Activated T-helper 1 cell treated with anti-CD3 and anti-CD28 coated beads, Interleukin-12 subunit alpha, Interleukin-12 subunit beta, Interleukin-2, Interleukin-4 antibody, amounts not matched to agents 30 ng/mL and 10 ng/mL and 1 ng/mL, durations not matched to agents 14 hours and 24 hours and 36 hours (primary cell): ENCODE measurements around the gene LIMCH1. TPM values are rescaled to one million over a fixed set of nuclear protein-coding genes. Genes with fewer than 3 reads are reported as not detected.
"Not testable (repeated sequence)": the region's sequence is repeated elsewhere in the genome, so short reads cannot be mapped to it uniquely, and the experiment has no call there.

Source experiments
- DNase-seq: peaks from one replicate; pipeline ENCODE4 v3.0.0; 2021; ENCODE audit warnings: low spot score
- H3K27ac Mint-ChIP-seq: one replicate; pipeline ENCODE4 v1.8.0; 2021; ENCODE audit warnings: mild to moderate bottlenecking, mixed read lengths
- H3K27me3 Mint-ChIP-seq: one replicate; pipeline ENCODE4 v1.8.0; 2022; ENCODE audit warnings: mild to moderate bottlenecking, moderate library complexity, mixed read lengths; ENCODE audit not compliant: insufficient read depth
- H3K36me3 Mint-ChIP-seq: one replicate; pipeline ENCODE4 v1.8.0; 2021; ENCODE audit warnings: low read depth, mixed read lengths
- H3K4me1 Mint-ChIP-seq: one replicate; pipeline ENCODE4 v1.8.0; 2021; ENCODE audit warnings: low read depth, mixed read lengths
- H3K4me3 Mint-ChIP-seq: one replicate; pipeline ENCODE4 v1.8.0; 2021; ENCODE audit warnings: mild to moderate bottlenecking, moderate library complexity, mixed read lengths
- H3K9me3 Mint-ChIP-seq: one replicate; pipeline ENCODE4 v1.8.0; 2021; ENCODE audit warnings: mixed read lengths
- intact Hi-C: fragments of 100-400 bp; cut with micrococcal nuclease; formaldehyde crosslinking; loops from one replicate; pipeline ENCODE4 v1.15.1; 2024
- total RNA-seq: library from RNA; stranded (reverse); gene quantifications from 2 replicates; pipeline ENCODE4 v1.2.3, GENCODE V29; 2022

Gene LIMCH1
- total RNA-seq, 1 donor from 2014 or later = not detected

DNA sequence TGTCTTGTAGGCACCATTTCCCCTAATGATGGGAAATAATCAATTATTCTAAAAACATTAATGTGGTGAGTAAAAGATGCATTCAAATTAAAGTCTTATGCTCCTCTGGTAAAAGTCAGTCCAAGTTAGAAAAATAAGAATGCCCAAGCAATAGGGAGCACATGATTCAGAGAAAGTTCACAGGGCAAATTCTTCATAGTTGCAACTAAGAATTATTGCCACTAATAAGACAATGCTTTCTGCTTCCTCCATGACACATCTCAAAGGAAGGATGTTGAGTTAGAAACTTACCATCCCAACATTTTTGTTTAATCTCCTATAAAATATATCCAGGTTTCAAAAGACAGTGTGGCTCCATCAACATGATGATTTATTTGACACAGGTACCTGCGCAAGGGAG, 184.2 kb downstream of the LIMCH1 start:
- H3K27me3 Mint-ChIP-seq = no peaks in the 10 kb centered on the region
- no peaks in the 10 kb centered on the region for H3K4me1 Mint-ChIP-seq
- H3K27ac Mint-ChIP-seq = no peak overlapping the region
- H3K4me3 Mint-ChIP-seq = no peak overlapping the region
- H3K9me3 Mint-ChIP-seq = peaks cover 12% of the 10 kb centered on the region
- intact Hi-C loops = no loop called here
- DNase-seq = no peak
- H3K36me3 Mint-ChIP-seq = no peaks in the 10 kb centered on the region

DNA sequence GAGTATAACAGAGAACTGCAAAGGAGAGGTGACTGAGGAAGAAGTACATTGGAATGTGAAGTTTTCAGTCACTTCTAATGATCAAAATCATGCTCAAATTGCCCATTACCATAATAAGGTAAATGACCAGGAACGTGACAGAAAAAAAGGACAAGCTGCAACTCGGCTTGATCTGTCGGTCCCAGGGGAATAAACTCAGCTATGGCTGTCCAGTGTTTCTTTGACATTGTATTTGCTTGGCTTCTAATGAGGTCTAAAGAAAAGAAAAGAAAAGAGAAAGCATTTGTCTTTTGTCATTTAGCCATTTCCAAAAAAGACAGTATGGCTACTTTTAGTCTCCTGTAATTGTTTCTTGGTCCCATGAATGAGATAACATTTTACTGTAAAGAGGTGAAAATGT, 185.3 kb downstream of the LIMCH1 start:
- Mint-ChIP-seq H3K27ac (no peak overlapping the region), H3K27me3 (no peaks in the 10 kb centered on the region), H3K4me1 (no peaks in the 10 kb centered on the region), H3K9me3 (peaks cover 12% of the 10 kb centered on the region), H3K4me3 (no peak overlapping the region), H3K36me3 (no peaks in the 10 kb centered on the region)
- intact Hi-C loops = no loop called here
- DNase-seq = no peak

DNA sequence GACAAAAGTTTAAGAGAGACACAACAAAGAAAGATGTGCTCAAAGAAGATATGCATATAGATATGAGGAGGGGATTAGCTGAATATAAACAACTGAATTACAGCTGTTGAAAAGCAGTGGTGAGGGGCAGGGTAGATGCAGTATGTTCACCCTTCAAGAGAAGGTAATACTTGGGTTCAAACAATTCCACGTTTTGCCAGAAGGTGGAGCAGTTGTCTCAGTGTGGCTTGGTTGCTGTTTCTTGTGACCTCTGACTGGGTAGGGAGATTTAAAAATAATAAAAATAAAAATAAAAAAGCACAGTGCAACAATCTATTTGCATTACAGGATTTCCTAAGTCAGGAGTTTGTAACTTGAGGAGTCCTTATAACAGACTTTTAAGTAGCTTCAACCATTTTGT, 187.3 kb downstream of the LIMCH1 start:
- Mint-ChIP-seq H3K27ac (no peak overlapping the region), H3K9me3 (peaks cover 12% of the 10 kb centered on the region), H3K4me3 (no peak overlapping the region), H3K27me3 (peaks cover 3% of the 10 kb centered on the region), H3K36me3 (no peaks in the 10 kb centered on the region), H3K4me1 (no peaks in the 10 kb centered on the region)
- no peak for DNase-seq
- intact Hi-C loops = no loop called here

DNA sequence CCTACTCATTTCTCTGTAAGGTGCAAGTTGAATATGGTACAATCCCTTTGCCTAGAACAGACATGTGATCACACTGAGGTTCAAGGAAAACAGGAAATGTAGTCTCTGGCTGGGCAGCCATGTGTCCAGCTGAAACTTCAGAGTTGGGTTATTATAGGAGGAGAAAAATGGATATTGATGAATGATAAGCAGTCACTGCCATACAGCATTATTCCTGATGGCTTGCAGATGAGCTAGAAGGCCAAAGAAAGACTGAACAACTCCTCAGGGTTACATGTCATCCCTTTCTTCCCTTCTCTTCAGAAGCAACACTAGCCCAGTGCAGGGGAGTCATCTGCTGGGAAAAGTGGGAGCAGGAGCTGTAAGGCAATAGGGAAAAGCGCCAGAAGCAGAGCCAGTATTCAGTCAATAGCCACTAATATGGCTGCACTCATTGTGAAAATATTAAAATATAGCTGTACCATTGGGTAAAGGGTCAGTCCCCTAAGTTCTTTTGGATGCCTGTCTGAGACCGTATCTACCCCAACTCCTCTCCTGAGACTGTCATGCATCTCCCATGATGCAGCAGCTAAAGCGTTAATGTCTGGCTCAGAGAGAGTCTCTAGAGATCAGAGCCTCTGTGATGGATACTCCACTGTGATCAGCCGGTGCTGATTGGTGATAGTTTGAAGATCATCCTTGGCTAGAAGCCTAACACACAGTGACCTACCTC, 190.1 kb downstream of the LIMCH1 start:
- Mint-ChIP-seq H3K36me3 (no peaks in the 10 kb centered on the region), H3K9me3 (peaks cover 12% of the 10 kb centered on the region)

GRCh38 chr4:41728573-41728913, 190.6 kb downstream of the LIMCH1 start:
- peaks cover 12% of the 10 kb centered on the region for H3K9me3 Mint-ChIP-seq
- H3K27me3 Mint-ChIP-seq = peaks cover 7% of the 10 kb centered on the region
- no peaks in the 10 kb centered on the region for H3K4me1 Mint-ChIP-seq
- intact Hi-C loops = no loop called here
- H3K4me3 Mint-ChIP-seq = no peak overlapping the region
- DNase-seq = no peak
- no peaks in the 10 kb centered on the region for H3K36me3 Mint-ChIP-seq
- no peak overlapping the region for H3K27ac Mint-ChIP-seq

More for the DNA sequence above, 190.1 kb downstream of the LIMCH1 start:
- no peak for DNase-seq
- Mint-ChIP-seq H3K4me1 (no peaks in the 10 kb centered on the region), H3K4me3 (no peak overlapping the region), H3K27me3 (peaks cover 7% of the 10 kb centered on the region), H3K27ac (no peak overlapping the region)
- intact Hi-C loops = no loop called here

DNA sequence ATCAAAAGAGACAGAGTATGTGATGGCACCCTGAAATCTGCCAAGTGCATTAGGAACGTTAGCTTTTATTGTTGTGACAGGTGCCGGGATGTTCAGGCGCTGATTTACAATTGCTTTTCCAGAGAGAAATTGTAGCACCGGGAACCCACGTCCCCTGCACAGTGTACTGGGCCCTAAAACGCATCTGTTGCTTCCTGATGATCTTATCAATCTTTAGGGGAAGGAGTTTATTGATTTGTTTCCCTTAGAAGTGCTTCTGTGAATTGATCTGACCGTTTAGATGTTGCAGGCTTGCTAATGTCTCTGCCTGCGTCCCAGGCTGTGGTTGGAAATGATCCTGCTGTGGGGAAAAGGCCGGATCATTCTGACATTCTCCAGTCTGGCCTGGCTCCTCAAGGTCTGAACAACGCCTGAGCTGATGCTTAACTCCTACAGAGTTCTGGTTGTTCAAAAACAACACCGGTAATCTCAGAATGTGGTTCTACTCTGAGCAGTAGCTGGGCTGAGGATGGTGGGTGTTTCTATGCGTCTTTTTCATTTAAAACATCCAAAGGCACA, 193.7 kb downstream of the LIMCH1 start:
- Mint-ChIP-seq H3K4me1 (no peaks in the 10 kb centered on the region), H3K36me3 (no peaks in the 10 kb centered on the region), H3K27me3 (peaks cover 7% of the 10 kb centered on the region), H3K4me3 (no peak overlapping the region), H3K27ac (no peak overlapping the region), H3K9me3 (no peaks in the 10 kb centered on the region)
- no peak for DNase-seq
- intact Hi-C loops = no loop called here

- peaks cover 7% of the 10 kb centered on the region for H3K27me3 Mint-ChIP-seq
- no peak for DNase-seq
- H3K4me1 Mint-ChIP-seq = no peaks in the 10 kb centered on the region
- no peak overlapping the region for H3K27ac Mint-ChIP-seq
- intact Hi-C loops = no loop called here
- peaks cover 3% of the 10 kb centered on the region for H3K9me3 Mint-ChIP-seq
- no peak overlapping the region for H3K4me3 Mint-ChIP-seq
- no peaks in the 10 kb centered on the region for H3K36me3 Mint-ChIP-seq
Observed at GRCh38 chr4:41734371-41734770, 196.4 kb downstream of the LIMCH1 start.

- H3K27me3 Mint-ChIP-seq, DNase-seq, H3K36me3 Mint-ChIP-seq, H3K4me3 Mint-ChIP-seq, H3K27ac Mint-ChIP-seq, H3K4me1 Mint-ChIP-seq, intact Hi-C loops, H3K9me3 Mint-ChIP-seq: not testable (repeated sequence)
Observed at GRCh38 chr4:41737491-41737890, 199.5 kb downstream of the LIMCH1 start.

- no peak for DNase-seq
- intact Hi-C loops = no loop called here
- Mint-ChIP-seq H3K4me3 (no peak overlapping the region), H3K36me3 (no peaks in the 10 kb centered on the region), H3K9me3 (peaks cover 10% of the 10 kb centered on the region), H3K27ac (no peak overlapping the region), H3K27me3 (peaks cover 23% of the 10 kb centered on the region), H3K4me1 (no peaks in the 10 kb centered on the region)
Observed at GRCh38 chr4:41741354-41741753, 203.4 kb downstream of the LIMCH1 start.

- no peak overlapping the region for H3K27ac Mint-ChIP-seq
- no peak overlapping the region for H3K4me3 Mint-ChIP-seq
- no peaks in the 10 kb centered on the region for H3K4me1 Mint-ChIP-seq
- no peaks in the 10 kb centered on the region for H3K36me3 Mint-ChIP-seq
- H3K27me3 Mint-ChIP-seq = peaks cover 54% of the 10 kb centered on the region
- H3K9me3 Mint-ChIP-seq = peaks cover 7% of the 10 kb centered on the region
- DNase-seq = no peak
- intact Hi-C loops = no loop called here
Observed at GRCh38 chr4:41744572-41745291, 206.8 kb downstream of the LIMCH1 start.

DNA sequence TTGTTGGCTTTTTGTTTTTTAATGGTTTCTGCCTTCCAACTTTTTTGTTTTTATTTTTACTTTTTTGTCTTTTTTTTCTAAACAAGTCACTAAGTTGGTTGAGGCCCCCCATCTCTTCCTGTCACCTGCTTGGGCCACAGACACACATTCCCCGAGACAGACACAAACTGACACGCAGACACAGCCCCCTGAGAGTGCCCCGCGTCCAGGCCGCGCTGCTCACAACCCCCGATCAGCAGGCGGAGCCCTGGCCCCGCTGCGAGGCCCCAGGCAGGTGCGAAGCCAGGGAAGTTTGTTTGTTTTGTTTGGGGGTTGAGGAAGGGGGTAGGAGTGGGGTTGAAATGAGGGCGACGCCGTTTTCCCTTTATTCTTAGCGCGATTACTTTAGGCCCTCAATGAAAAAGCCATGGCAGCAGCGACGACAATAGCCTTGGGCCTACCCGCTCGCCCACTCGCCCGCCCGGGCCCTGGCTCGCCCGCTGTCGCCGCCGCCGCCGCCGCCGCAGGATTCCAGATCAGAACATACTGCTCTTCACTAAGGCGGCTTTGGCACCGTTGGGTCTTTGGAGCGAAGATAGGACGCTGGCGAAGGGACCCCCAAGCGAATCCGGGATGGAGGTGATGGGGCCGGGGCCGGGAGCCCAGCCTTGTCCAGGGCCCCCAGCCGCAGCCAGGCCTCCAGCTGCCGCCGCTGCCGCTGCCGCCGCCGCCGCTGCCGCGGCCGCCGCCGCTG, 207.5 kb downstream of the LIMCH1 start:
- intact Hi-C loops = no loop called here
- H3K27me3 Mint-ChIP-seq = peaks cover 61% of the 10 kb centered on the region
- H3K27ac Mint-ChIP-seq = no peak overlapping the region
- H3K4me3 Mint-ChIP-seq = no peak overlapping the region
- no peaks in the 10 kb centered on the region for H3K4me1 Mint-ChIP-seq
- DNase-seq = no peak
- H3K36me3 Mint-ChIP-seq = no peaks in the 10 kb centered on the region
- H3K9me3 Mint-ChIP-seq = peaks cover 7% of the 10 kb centered on the region

GRCh38 chr4:41746025-41746439, 208.1 kb downstream of the LIMCH1 start:
- DNase-seq = no peak
- H3K27me3 Mint-ChIP-seq = peaks cover 67% of the 10 kb centered on the region
- H3K4me1 Mint-ChIP-seq = no peaks in the 10 kb centered on the region
- peak overlapping the region; percentile 40 for H3K27ac Mint-ChIP-seq
- intact Hi-C loops = no loop called here
- no peak overlapping the region for H3K4me3 Mint-ChIP-seq
- no peaks in the 10 kb centered on the region for H3K36me3 Mint-ChIP-seq
- H3K9me3 Mint-ChIP-seq = peaks cover 7% of the 10 kb centered on the region
